Stimulated activated CD8-positive, alpha-beta memory T cell treated with anti-CD3 and anti-CD28 coated beads, Interleukin-4, amount 100 ng/mL, for 4 hours (primary cell): Measurements from ENCODE around the gene TPSB2.
"Not testable (repeated sequence)": the region's sequence is repeated elsewhere in the genome, so short reads cannot be mapped to it uniquely, and the experiment has no call there.

Source experiments
- DNase-seq, 2 donors: peaks; one replicate each; pipeline ENCODE4 v3.0.0-alpha.2; 2020; ENCODE audit warnings: low read depth in 2 of 2, low spot score in 1 of 2

Gene TPSB2

DNA sequence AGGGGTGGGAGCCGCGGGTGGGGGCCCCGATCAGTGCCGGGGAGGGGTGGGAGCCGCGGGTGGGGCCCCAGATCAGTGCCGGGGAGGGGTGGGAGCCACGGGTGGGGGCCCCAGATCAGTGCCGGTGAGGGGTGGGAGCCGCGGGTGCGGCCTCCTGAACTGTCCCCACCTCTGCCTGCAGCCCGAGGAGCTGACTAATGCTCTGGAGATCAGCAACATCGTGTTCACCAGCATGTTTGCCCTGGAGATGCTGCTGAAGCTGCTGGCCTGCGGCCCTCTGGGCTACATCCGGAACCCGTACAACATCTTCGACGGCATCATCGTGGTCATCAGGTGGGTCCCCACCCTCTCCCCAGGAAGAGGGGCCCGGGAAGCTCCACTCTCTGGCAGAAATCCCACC lies 25.1 kb downstream of the TPSB2 start:
- no peak for DNase-seq

GRCh38 chr16:1202274-1202673 lies 27.7 kb downstream of the TPSB2 start:
- DNase-seq = no peak

GRCh38 chr16:1201444-1201843 lies 28.5 kb downstream of the TPSB2 start:
- no peak for DNase-seq

DNA sequence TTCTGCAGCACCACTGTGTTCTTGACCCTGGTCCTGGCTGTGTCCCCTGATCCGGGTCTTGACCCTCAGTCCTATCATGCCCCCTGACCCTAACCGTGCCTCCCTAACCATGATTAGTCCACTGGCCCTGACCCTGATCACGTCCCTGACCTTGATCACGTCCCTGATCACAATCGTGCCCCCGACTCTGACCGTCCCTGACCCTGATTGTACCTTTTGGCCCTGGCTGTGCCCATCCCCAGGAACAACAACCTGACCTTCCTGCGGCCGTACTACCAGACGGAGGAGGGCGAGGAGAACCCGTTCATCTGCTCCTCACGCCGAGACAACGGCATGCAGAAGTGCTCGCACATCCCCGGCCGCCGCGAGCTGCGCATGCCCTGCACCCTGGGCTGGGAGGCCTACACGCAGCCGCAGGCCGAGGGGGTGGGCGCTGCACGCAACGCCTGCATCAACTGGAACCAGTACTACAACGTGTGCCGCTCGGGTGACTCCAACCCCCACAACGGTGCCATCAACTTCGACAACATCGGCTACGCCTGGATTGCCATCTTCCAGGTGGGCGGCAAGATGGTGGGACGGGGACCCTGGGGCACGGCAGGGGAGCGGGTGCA lies 29.9 kb downstream of the TPSB2 start:
- no peak for DNase-seq

DNA sequence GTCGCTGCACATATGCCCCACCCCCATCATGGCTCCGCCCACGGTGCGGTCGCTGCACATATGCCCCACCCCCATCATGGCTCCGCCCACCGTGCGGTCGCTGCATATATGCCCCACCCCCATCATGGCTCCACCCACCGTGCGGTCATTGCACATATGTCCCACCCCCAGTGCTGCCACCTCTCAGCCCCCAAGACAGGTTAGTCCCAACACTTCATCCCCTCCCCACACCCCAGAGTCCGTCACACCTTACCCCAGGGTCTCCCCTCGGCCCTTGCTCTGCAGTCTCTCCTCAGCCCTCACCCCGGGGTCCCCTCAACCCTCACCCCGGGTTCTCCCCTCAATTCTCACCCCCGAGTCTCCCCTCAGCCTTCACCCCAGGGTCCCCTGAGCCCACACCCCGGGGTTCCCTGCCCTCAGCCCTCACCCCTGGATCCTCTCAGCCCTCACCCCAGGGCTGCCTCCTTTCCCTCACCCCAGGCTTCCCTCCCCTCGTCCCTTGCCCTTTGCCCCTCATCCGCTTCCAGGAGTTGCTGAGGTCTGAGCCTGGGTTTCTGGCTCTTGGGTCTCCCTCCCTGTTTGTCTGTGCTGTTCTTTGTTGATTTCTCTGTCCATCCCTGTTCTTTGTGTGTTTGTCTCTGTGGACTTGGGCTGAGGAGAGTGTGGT lies 30.5 kb downstream of the TPSB2 start:
- no peak for DNase-seq

DNA sequence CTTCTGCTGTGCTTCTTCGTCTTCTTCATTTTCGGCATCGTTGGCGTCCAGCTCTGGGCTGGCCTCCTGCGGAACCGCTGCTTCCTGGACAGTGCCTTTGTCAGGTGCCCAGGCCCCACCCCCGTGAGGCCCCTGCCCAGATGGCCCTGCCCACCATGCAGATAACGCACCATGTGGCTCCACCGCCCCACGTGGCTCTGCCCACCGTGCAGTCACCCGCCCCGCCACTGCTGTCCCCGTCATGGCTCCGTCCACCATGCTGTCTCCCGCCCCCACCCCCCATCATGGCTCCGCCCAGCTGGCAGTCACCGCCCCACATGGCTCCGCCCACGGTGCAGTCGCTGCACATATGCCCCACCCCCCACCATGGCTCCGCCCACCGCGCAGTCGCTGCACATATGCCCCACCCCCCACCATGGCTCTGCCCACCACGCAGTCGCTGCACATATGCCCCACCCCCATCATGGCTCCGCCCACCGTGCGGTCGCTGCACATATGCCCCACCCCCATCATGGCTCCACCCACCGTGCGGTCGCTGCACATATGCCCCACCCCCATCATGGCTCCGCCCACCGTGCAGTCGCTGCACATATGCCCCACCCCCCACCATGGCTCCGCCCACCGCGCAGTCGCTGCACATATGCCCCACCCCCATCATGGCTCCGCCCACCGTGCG lies 31.2 kb downstream of the TPSB2 start:
- DNase-seq = not testable (repeated sequence)

DNA sequence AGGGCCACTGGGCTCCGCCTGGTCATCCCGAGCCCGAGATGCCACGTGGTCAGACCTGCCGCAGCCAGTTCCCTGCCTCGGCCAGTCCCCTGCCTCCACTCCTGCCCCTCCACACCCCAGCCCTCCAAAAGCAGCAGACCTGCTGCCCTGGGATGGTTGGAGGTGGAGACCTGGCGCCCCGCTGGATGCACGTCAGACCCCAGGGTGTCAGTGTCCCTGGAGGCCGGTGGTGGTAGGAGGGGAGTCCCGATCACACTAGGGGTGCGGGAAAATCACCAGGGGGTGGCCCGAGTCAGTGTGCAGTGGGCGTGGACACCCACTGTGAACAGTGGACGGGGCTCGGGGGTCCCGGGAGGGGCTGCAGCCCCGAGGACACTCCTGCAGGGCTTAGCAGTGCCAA lies 31.8 kb downstream of the TPSB2 start:
- DNase-seq = no peak

GRCh38 chr16:1197237-1197866 lies 32.6 kb downstream of the TPSB2 start:
- no peak for DNase-seq

DNA sequence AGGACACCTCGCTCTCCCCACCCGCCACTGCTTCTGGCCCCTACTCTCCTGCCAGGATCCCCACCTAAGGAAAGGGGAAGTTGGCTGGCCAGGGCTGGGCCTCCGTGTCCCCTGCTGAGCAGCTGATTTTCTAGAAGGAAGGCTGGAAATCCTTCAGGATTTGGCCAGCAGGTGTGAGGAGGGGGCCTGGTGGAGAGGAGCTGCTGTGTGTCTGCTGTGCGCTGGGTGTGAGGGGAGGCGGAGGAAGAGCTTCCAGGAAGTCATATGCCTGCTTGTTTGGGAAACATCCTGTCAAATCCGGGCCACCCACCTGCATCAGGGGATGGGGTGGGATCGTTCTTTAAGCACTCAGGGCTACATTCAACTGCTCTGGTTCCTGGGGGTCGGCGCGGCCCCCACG lies 33.5 kb downstream of the TPSB2 start:
- DNase-seq = no peak

- no peak for DNase-seq
Measured at GRCh38 chr16:1195393-1195666, 34.7 kb downstream of the TPSB2 start.

GRCh38 chr16:1194665-1195392 lies 35.2 kb downstream of the TPSB2 start:
- DNase-seq = no peak

DNA sequence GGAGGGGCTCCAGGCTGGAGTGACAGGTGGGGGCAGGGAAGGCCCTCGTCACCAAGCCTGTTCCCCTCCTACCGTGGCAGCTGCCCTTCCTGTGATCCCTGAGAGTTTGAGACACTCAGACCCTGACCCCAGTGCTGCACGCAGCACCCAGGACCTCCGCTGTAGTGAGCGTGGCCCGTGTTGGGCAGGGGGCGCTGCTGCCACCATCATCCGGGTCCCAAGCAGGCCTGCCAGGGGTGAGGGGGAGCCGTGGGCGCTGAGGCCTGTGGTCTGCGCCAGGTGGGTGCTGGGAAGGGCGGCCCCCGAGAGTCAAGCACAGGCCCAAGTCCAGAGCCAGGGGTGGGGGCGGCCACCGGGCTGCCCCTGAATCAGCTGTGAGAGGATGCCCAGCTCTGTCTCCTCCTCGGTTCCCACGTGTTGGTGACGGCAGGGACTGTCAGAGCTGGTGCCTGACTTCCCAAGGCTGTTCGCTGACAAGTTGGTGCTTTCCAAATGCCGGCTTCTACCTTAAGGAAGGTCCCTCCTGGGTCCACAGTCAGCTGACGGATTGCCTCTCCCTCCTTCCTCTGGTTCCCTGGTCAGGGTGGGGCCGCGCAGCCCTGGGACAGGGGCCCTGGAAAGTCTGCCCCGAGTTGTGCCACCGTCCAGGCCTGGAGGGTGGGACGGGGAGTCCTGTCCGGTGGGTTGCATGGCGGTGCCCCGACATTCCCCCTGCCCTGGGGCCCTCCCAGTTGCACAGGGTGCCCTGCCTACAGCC lies 36.0 kb downstream of the TPSB2 start:
- DNase-seq = no peak

DNA sequence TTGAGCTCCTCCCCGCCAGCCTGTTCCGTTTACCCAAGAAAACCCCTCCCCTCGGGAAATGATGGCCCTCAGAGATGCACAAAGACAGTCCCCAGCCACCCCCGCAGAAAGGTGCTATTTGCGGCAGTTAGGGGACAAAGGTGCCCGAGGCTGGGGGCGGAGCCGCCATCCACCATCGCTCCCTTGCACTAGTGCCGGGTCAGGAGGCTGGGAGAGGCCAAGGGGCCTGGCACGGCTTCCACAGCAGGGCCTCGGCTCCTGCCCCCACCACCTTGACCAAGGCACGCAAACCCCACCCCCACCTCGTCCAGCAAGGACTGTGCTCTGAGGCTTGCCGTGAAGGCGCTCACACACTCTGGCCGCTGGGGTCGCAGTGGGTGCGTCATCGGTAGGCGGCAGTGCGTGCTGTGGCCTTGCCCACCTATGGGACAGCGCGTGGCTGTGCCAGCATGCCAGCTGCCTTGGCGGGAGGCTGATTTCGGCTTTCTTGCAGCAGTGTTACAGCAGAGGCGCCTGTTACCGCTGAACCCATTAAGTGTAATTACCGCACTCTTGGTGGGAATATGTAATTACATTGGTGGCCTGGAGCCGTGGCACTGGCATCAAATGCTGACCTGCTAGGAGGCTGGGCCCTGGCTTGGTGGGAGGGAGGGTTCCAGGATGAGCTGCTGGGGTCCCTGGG lies 36.7 kb downstream of the TPSB2 start:
- no peak for DNase-seq

DNA sequence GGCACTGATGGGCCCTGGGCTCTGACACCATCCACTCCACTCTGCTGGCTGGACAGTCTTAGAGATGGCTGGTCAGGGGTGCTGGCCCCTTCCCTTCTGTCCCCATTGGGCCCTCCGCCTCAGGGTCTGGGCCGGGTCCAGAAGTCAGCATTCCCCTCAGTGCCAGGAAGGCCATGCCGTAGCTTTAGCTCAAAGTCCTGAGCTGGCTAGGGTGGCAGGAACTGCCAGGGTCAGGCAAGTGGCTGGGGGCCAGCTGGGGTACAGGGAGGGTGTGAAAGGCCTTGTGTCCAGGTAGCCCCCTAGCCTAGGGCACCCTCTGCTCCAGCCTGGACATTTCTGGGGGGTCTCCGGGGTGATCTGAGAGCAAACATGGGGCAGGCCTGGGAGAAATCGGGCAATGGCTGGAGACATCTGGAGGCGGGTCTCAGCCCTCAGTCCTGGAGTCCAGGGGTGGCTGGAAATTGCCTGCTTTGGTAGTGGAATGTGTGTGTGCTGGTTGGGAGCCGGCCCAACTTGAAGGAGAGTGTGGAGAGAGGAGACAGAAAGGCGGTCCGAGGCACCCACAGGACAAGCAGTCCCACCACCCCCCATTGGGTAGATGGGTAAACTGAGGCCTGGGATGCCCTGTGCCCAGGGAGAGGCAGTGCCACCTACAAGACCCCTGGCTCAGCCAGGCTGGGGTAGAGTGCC lies 37.5 kb downstream of the TPSB2 start:
- no peak for DNase-seq

- DNase-seq = not testable (repeated sequence)
Measured at GRCh38 chr16:1190789-1191188, 39.2 kb downstream of the TPSB2 start.

GRCh38 chr16:1189455-1189854 lies 40.5 kb downstream of the TPSB2 start:
- DNase-seq = no peak

- DNase-seq = no peak
Measured at GRCh38 chr16:1188432-1189189, 41.4 kb downstream of the TPSB2 start.

GRCh38 chr16:1185460-1186207 lies 44.4 kb downstream of the TPSB2 start:
- DNase-seq = not testable (repeated sequence)
